Rectal smooth muscle tissue (tissue), 1 donor: ENCODE results near the gene SRPX.

ENCODE experiments used
- H3K27ac ChIP-seq: one replicate; pipeline ENCODE4 v1.7.0; 2013; ENCODE audit warnings: low read depth, low read length, inconsistent platforms
- H3K27me3 ChIP-seq: one replicate; pipeline ENCODE4 v1.7.0; 2013; ENCODE audit warnings: low read length; ENCODE audit not compliant: control insufficient read depth, insufficient read depth
- H3K36me3 ChIP-seq: one replicate; pipeline ENCODE4 v1.7.0; 2013; ENCODE audit warnings: low read length; ENCODE audit not compliant: control insufficient read depth, insufficient read depth
- H3K4me1 ChIP-seq: one replicate; pipeline ENCODE4 v1.7.0; 2013; ENCODE audit warnings: low read length; ENCODE audit not compliant: control insufficient read depth, insufficient read depth
- H3K4me3 ChIP-seq: one replicate; pipeline ENCODE4 v1.7.0; 2013; ENCODE audit warnings: low read length
- H3K9ac ChIP-seq: one replicate; pipeline ENCODE4 v1.7.0; 2013; ENCODE audit warnings: low read length

The SRPX gene

DNA sequence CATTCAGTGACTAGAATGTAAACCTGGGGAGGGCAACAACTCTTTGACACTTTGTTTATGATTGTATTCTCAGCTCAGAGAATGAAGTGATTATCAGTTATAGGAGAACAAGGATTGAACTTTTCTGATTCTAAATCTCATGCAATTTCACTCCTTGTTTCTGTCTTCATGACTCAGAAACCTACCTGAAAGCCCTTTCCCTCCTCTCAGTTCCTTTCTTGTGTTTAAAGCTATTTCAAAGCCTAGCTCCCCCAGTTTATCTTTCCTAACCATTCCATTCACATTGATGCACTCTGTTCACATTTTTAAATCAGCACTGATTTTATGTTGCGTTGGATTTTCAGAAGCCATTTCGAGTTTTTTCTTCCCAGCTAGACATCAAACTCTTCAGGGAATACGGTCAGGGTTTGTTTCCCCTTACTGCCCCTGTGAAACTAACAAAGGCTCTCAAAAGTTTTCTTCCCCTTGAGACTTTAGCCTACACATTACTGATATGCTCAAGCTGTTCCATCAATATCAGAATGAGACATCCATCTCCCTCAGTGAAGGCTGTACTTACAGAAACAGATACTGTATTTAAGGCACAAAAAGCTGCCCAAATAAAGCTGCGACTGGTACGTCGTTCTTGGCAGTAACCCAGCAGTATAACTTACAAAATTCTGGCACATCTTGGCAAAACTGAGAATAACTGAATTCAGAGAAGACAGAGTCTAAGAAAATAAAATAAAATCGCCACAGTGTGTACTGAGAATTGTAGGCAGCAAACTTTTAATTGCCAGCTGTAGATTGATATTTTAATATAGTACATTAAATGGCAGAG, 31.0 kb downstream of the SRPX start:
- no peak overlapping the region for H3K4me3 ChIP-seq
- H3K36me3 ChIP-seq: no peaks in the 10 kb centered on the region
- H3K27ac ChIP-seq: no peak overlapping the region
- H3K4me1 ChIP-seq: no peaks in the 10 kb centered on the region
- no peaks in the 10 kb centered on the region for H3K27me3 ChIP-seq
- H3K9ac ChIP-seq: no peak overlapping the region

DNA sequence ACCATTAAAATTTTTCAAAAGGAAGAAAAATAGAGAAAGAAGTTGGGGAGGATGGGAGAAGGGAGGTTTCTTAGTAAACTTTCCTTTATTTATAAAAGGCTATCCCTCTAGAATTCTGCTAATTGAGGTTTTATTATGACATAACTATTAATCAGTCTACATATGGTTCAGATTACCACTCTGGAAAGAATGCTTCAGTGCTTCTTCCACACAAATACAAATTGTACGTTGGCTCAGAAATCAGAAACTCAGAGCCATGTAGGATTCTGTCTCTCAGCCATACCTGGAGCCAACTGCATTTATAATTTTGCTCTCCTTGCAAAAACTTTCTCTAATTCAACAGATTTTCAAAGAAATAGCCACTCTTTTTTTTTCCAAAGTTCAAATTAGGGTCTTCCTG, 37.1 kb downstream of the SRPX start:
- Histone ChIP-seq H3K27me3 (no peaks in the 10 kb centered on the region), H3K27ac (no peak overlapping the region), H3K36me3 (no peaks in the 10 kb centered on the region), H3K4me1 (no peaks in the 10 kb centered on the region), H3K9ac (no peak overlapping the region), H3K4me3 (no peak overlapping the region)

DNA sequence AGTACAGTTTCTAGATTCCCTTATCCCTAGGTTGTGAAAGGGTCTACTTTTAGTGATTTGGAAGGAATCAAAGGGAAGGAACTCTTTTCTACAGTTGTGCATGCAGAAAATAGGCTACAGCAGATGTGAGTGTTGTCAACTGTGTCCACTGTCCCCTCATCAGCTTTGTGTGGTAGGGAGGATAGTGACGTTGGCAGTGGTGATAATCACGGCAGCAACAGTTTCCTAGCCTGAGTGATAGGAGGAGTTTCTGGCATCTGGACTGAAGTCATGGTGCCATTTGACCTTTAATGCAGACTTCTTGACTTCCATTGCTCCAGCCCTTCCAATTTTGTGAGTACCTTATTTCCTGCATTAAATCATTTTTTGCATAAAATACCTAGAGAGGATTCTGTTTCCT, 39.3 kb downstream of the SRPX start:
- Histone ChIP-seq H3K27me3 (no peaks in the 10 kb centered on the region), H3K36me3 (no peaks in the 10 kb centered on the region), H3K27ac (no peak overlapping the region), H3K9ac (no peak overlapping the region), H3K4me1 (no peaks in the 10 kb centered on the region), H3K4me3 (no peak overlapping the region)

DNA sequence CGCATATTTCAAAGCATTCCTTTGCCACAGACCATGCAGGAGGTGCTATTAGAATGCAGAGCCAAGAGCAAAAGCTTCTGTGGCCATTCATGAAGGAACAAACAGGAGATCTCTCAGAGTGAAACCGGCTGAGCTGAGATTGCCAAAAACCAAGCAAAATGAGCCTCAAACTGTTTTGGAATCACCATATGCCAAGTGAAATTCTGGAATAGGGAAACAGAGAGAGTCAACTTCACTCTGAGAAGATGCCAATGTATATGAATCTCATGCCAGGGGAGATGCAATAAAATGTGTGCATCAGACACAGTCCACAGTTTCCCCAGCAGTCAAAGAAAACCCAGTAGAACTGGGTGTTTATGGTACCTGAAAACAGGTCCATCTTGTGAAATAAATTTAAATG, 42.3 kb downstream of the SRPX start:
- H3K27ac ChIP-seq: no peak overlapping the region
- H3K36me3 ChIP-seq: no peaks in the 10 kb centered on the region
- no peaks in the 10 kb centered on the region for H3K4me1 ChIP-seq
- H3K27me3 ChIP-seq: no peaks in the 10 kb centered on the region
- no peak overlapping the region for H3K9ac ChIP-seq
- H3K4me3 ChIP-seq: no peak overlapping the region

DNA sequence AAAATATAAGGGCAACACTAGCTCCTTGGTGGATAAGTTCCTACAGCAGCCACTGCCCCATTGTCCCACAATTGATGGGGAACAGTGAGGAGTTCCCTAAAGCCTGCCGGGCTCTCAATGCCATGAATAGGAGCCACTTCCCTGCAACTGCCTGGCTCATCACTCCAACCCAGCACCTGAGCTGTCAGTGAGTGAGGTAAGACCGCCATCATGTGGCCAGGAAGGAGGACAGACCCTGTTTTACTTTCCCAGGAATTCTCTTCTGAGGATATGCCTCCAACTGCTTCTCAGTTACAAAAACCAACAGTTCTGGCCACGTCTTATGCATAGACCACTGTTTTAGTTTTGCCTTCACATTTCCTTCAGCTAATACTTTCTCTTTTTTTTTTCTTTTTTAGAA, 45.5 kb downstream of the SRPX start:
- Histone ChIP-seq H3K4me1 (no peaks in the 10 kb centered on the region), H3K36me3 (no peaks in the 10 kb centered on the region), H3K4me3 (no peak overlapping the region), H3K9ac (no peak overlapping the region), H3K27me3 (no peaks in the 10 kb centered on the region), H3K27ac (no peak overlapping the region)

DNA sequence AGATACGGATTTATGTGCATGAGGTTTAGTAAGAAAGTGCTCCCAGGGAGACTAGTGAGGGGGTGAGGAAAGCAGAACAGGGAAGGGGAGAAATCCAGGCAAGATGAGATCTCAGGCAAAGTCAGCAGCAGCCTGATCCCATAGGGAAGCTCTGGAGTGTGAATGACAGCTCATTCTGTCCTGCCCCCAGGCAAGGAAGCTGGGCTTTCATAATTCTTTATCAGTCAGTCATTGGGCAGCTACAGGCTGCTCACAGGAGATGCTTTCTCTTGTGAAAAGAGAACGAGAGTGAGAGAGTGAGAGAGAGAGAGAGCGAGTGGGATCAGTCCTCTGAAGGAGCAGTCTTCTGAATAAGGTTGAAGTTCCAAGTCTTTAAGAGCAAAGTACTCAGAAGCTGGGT, 48.1 kb downstream of the SRPX start:
- Histone ChIP-seq H3K4me1 (no peaks in the 10 kb centered on the region), H3K27ac (no peak overlapping the region), H3K36me3 (no peaks in the 10 kb centered on the region)

DNA sequence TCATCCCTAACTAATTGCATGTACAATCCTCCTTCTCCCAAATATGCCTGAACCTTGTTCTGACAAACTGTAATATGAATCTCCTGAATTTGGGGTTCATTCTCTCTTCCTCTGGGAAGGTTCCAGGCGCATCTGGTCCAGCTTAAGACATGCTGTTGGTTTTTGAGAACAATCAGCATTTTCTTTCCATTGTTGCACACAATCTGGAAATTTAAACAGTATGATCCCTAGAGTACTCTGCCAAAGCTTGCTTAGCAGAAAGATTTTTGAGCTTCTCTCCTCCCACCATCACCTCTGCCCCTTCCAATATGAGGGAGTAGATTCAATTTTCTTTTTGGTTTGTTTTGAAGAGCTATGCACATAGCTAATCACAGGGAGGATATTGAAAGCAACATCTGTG, 50.1 kb downstream of the SRPX start:
- no peak overlapping the region for H3K9ac ChIP-seq
- H3K36me3 ChIP-seq: no peaks in the 10 kb centered on the region
- no peaks in the 10 kb centered on the region for H3K27me3 ChIP-seq
- no peak overlapping the region for H3K4me3 ChIP-seq
- H3K4me1 ChIP-seq: no peaks in the 10 kb centered on the region
- H3K27ac ChIP-seq: no peak overlapping the region

More for the DNA sequence above, 48.1 kb downstream of the SRPX start:
- H3K9ac ChIP-seq: no peak overlapping the region
- H3K27me3 ChIP-seq: no peaks in the 10 kb centered on the region
- H3K4me3 ChIP-seq: no peak overlapping the region

DNA sequence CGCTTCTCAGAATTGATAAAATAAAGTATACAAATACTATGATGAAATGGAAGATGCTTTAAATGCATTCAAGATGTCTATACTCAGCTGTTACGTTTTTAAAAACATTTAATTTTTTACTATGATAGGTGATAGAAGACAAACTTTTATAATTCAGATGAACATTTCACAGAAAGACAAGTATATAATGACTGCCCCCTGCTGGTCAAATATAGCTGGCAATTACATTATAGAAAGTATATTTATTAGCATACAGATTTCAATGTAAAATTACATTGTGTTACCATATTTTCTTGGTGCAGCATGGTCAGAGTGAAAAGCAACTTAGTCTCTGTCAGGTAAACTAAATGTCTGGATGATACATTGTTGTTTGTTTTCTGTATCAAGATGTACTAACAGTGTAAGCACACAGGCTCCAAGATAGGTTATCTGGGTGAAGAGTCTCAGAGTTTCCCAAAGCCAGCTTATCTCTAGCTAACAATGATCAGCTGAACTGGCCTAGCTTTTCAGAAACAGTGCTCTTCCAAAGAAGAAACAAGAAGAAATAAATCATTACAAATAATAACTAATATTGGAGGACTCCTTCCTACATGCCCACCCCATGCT, 54.1 kb downstream of the SRPX start:
- H3K36me3 ChIP-seq: no peaks in the 10 kb centered on the region
- no peaks in the 10 kb centered on the region for H3K27me3 ChIP-seq
- no peak overlapping the region for H3K9ac ChIP-seq
- no peak overlapping the region for H3K4me3 ChIP-seq
- no peaks in the 10 kb centered on the region for H3K4me1 ChIP-seq
- no peak overlapping the region for H3K27ac ChIP-seq

DNA sequence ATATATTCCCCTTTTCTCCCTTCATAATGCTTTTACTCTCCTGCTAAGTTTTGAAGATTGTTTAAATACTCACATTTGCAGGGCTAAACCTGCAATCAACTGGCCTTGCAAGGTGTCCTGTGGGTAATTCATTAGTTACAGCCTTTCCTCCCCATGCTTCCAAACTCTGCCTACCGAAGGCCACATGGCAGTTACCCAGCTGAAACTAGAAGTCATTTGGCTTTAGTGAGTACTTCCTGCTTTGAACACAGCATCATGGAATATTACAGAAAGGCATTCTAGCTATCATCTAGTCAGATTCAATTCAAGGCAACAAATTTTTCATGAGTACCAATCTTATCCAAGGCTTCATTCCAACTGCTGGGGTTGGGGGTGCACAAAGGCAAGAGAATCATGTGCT, 55.6 kb downstream of the SRPX start:
- no peaks in the 10 kb centered on the region for H3K4me1 ChIP-seq
- H3K36me3 ChIP-seq: no peaks in the 10 kb centered on the region
- H3K27me3 ChIP-seq: no peaks in the 10 kb centered on the region
- H3K27ac ChIP-seq: no peak overlapping the region
- no peak overlapping the region for H3K9ac ChIP-seq
- no peak overlapping the region for H3K4me3 ChIP-seq

DNA sequence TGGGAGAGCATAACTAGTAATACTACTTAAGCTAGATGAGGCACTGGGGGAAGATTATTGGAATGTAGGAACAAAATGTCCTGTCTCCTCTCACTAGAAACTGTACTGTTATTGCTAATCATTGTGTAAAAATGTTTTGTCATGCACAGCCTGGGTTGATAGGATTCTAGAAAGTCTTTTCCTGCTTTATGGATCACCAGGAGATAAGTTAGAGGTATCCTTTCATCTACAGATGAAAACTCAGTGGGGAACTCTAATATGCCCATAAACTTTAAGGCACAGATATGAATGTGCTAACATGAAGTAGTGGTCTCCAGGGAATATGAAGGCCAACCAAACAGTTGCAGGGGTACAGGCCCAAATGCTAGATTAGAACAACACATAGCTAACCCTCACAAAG, 57.5 kb downstream of the SRPX start:
- H3K36me3 ChIP-seq: no peaks in the 10 kb centered on the region
- no peaks in the 10 kb centered on the region for H3K27me3 ChIP-seq
- no peak overlapping the region for H3K9ac ChIP-seq
- no peaks in the 10 kb centered on the region for H3K4me1 ChIP-seq
- H3K27ac ChIP-seq: no peak overlapping the region
- no peak overlapping the region for H3K4me3 ChIP-seq

DNA sequence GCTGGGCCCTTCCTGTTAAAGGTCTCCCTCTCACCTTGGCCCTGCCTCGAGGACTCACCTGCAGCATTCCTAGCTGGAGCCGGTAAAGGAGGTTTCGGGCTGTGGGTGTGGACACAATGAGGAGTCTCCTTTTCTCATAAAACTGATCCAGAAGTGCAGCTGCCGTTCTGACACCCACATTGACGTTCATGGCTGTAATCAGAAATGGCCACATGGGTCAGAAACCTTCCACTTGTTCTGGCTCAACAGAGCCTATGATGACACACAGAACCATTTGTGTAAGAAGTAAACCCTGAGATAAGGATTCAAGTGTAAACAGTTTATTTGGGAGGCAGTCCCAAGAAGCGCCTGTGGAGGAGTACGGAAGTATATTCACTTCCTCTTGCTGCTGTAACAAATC, 63.8 kb downstream of the SRPX start:
- Histone ChIP-seq H3K27ac (no peak overlapping the region), H3K9ac (no peak overlapping the region), H3K4me1 (no peaks in the 10 kb centered on the region), H3K4me3 (no peak overlapping the region), H3K27me3 (no peaks in the 10 kb centered on the region), H3K36me3 (no peaks in the 10 kb centered on the region)

DNA sequence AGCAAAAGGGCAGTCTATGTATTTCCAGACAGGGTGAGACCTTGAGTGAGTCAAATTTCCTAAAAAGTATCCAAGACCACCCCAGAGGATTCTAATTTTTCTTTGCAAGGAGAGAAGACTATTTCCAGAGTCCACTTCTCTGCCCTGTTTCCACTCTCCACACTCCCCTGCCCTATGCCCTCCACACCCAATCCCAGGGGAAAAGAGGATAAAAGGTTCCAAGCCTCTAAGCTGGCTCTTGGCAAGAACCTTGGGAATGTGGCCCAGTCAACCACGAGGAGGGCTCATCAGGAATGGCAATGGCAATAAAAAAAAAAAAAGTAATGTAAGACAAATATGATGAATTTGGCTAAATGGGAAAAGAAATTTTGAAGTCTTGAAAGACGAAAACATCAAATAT, 65.9 kb downstream of the SRPX start:
- no peaks in the 10 kb centered on the region for H3K36me3 ChIP-seq
- no peaks in the 10 kb centered on the region for H3K27me3 ChIP-seq
- H3K27ac ChIP-seq: no peak overlapping the region
- H3K4me1 ChIP-seq: no peaks in the 10 kb centered on the region
- no peak overlapping the region for H3K4me3 ChIP-seq
- H3K9ac ChIP-seq: no peak overlapping the region

DNA sequence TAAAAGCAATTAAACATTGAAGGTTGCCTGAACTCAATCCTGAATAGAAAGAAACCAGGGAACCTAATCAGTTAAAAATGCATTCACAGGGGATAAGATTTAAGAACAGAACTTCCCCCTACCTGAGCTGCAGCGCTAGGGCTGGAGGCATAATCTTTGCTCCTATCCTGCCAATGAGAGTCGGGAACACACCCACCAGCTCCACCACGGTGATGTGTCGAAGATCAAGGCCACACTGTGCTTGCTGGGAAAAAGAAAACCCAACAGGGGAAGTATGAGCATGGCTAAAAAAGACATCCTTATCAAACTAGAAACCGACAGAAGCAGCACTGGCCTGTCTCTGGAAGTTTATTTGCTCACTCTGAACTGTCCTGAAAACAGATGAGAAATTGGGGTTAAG, 66.3 kb downstream of the SRPX start:
- H3K27me3 ChIP-seq: no peaks in the 10 kb centered on the region
- no peak overlapping the region for H3K4me3 ChIP-seq
- no peak overlapping the region for H3K27ac ChIP-seq
- no peaks in the 10 kb centered on the region for H3K36me3 ChIP-seq
- H3K9ac ChIP-seq: no peak overlapping the region
- no peaks in the 10 kb centered on the region for H3K4me1 ChIP-seq
